ENCODE data around the gene AMIGO2.
A peak's percentile ranks its signal among the peaks of the same experiment; 100 is the strongest.

Gene AMIGO2

DNA sequence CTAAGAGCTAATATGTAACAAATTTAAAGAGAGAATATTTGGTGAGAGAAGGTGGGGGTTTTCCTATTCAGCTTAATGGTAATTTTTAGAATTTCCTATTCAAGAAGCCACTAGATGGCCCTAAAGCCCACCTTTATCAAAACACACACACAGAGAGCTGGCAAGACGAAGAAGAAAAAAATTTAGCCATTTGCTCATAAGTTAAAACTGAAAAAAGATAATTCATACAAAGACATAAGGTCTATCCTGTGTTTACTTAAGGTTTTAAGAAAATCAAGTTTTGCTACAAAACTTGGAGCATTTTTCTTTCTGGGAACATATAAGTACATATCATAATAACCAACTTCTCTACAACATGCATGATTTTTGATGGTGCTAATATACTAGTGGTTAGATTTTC lies 47.1 kb downstream of the AMIGO2 start:
- peak; percentile 47 for TF ChIP-seq CTCF (conservative IDR thresholded peaks at IDR 0.05; ENCODE audit: control insufficient read depth, insufficient read depth, low read depth, low read length)
- peak; percentile 67 for DNase-seq (ENCODE audit: low read depth)
- no peak overlapping the region for H3K4me3 ChIP-seq (ENCODE audit: control insufficient read depth, low read depth, low read length)

GRCh38 chr12:47029903-47030302 lies 49.9 kb downstream of the AMIGO2 start:
- DNase-seq (ENCODE audit: low read depth): no peak
- no peak for TF ChIP-seq CTCF (conservative IDR thresholded peaks at IDR 0.05; ENCODE audit: control insufficient read depth, insufficient read depth, low read depth, low read length)
- no peak overlapping the region for H3K4me3 ChIP-seq (ENCODE audit: control insufficient read depth, low read depth, low read length)

GRCh38 chr12:47028981-47029708 lies 50.6 kb downstream of the AMIGO2 start:
- no peak for DNase-seq (ENCODE audit: low read depth)
- TF ChIP-seq CTCF (conservative IDR thresholded peaks at IDR 0.05; ENCODE audit: control insufficient read depth, insufficient read depth, low read depth, low read length): no peak

GRCh38 chr12:47028186-47028585 lies 51.6 kb downstream of the AMIGO2 start:
- no peak for TF ChIP-seq CTCF (conservative IDR thresholded peaks at IDR 0.05; ENCODE audit: control insufficient read depth, insufficient read depth, low read depth, low read length)
- H3K4me3 ChIP-seq (ENCODE audit: control insufficient read depth, low read depth, low read length): no peak overlapping the region
- no peak for DNase-seq (ENCODE audit: low read depth)

More at GRCh38 chr12:47028981-47029708, 50.6 kb downstream of the AMIGO2 start:
- no peak overlapping the region for H3K4me3 ChIP-seq (ENCODE audit: control insufficient read depth, low read depth, low read length)

Data from fibroblast of mammary gland (primary cell).